ENCODE data around the gene COG2.

The COG2 gene

GRCh38 chr1:230611878-230612235 is 30.4 kb upstream of the COG2 start:
- H3K27me3 ChIP-seq (replicated peaks; ENCODE audit: control insufficient read depth, insufficient read depth, low read length), result no peaks in the 10 kb centered on the region
- H3K4me3 ChIP-seq (replicated peaks; ENCODE audit: low read depth, low read length), result no peak overlapping the region
- no peak for DNase-seq (ENCODE audit: extremely low read depth, insufficient read length)
- TF ChIP-seq, protein P1, sequence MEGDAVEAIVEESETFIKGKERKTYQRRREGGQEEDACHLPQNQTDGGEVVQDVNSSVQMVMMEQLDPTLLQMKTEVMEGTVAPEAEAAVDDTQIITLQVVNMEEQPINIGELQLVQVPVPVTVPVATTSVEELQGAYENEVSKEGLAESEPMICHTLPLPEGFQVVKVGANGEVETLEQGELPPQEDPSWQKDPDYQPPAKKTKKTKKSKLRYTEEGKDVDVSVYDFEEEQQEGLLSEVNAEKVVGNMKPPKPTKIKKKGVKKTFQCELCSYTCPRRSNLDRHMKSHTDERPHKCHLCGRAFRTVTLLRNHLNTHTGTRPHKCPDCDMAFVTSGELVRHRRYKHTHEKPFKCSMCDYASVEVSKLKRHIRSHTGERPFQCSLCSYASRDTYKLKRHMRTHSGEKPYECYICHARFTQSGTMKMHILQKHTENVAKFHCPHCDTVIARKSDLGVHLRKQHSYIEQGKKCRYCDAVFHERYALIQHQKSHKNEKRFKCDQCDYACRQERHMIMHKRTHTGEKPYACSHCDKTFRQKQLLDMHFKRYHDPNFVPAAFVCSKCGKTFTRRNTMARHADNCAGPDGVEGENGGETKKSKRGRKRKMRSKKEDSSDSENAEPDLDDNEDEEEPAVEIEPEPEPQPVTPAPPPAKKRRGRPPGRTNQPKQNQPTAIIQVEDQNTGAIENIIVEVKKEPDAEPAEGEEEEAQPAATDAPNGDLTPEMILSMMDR (IDR thresholded peaks at IDR 0.05; ENCODE audit: insufficient read depth, low read length, poor library complexity, severe bottlenecking), result no peak
- H3K36me3 ChIP-seq (ENCODE audit: control insufficient read depth, insufficient read depth, low read length), result no peaks in the 10 kb centered on the region

GRCh38 chr1:230612651-230613050 is 29.6 kb upstream of the COG2 start:
- TF ChIP-seq, protein P1 (IDR thresholded peaks at IDR 0.05; ENCODE audit: insufficient read depth, low read length, poor library complexity, severe bottlenecking), result no peak
- no peak for DNase-seq (ENCODE audit: extremely low read depth, insufficient read length)
- H3K27me3 ChIP-seq (replicated peaks; ENCODE audit: control insufficient read depth, insufficient read depth, low read length), result no peaks in the 10 kb centered on the region
- H3K36me3 ChIP-seq (ENCODE audit: control insufficient read depth, insufficient read depth, low read length), result no peaks in the 10 kb centered on the region
- H3K4me3 ChIP-seq (replicated peaks; ENCODE audit: low read depth, low read length), result no peak overlapping the region

- DNase-seq (ENCODE audit: extremely low read depth, insufficient read length), result no peak
- H3K27me3 ChIP-seq (replicated peaks; ENCODE audit: control insufficient read depth, insufficient read depth, low read length), result no peaks in the 10 kb centered on the region
- no peaks in the 10 kb centered on the region for H3K36me3 ChIP-seq (ENCODE audit: control insufficient read depth, insufficient read depth, low read length)
- H3K4me3 ChIP-seq (replicated peaks; ENCODE audit: low read depth, low read length), result no peak overlapping the region
- TF ChIP-seq, protein P1 (IDR thresholded peaks at IDR 0.05; ENCODE audit: insufficient read depth, low read length, poor library complexity, severe bottlenecking), result no peak
Measured at GRCh38 chr1:230614121-230614520, 28.2 kb upstream of the COG2 start.

DNA sequence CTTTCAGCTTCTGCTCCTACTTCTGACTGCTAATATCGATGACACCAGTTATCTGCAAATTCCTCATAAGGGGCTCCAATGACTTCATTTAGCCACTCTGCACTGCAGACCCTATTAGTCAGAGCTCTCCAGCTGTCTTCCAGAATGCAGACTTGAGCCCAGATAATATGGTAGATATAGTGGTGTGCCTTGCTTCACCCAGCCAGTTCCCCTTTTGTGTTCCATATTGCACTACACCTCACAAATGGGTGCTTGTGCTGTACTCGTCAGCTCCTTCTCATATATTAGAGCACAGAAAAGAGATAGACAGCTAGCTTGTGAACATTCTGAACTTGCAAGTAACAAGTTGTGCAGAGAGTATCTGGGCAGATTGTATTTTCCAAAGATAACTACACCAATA is 23.7 kb upstream of the COG2 start:
- TF ChIP-seq, protein P1 (IDR thresholded peaks at IDR 0.05; ENCODE audit: insufficient read depth, low read length, poor library complexity, severe bottlenecking), result no peak
- Histone ChIP-seq H3K27me3 (replicated peaks; ENCODE audit: control insufficient read depth, insufficient read depth, low read length) (no peaks in the 10 kb centered on the region), H3K36me3 (ENCODE audit: control insufficient read depth, insufficient read depth, low read length) (no peaks in the 10 kb centered on the region), H3K4me3 (replicated peaks; ENCODE audit: low read depth, low read length) (no peak overlapping the region)
- no peak for DNase-seq (ENCODE audit: extremely low read depth, insufficient read length)

DNA sequence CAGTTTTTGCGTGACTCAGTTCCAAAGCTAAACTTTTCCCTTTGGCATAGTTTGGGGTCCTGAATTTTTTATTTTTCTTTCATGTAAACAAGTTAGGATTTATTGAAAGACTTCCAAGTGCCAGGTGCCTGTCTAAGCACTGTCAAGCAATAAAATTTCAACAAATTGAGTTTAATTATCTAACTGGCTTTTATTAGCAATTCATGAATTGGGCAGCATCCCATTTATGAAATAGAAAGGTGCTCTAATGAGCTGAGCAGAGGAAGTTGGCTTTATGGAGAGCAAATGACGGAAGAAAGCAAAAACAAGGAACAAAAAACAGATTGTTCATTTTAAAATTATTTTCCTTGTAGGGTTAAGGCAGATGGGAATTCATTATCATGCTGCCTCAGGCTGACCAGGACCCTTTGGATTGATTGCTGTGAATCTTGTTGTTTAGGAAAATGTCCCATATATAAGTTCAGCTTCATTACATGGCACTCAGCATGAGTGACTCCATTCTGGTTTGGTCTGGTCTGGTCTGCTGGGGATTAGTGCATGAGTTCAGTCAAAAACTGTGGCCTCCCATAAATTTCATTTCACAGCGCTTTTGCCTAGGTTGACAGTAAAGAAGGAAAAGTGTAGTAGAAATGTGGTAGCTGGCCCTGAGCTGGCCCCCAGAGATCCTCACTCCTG is 21.5 kb upstream of the COG2 start:
- DNase-seq (ENCODE audit: extremely low read depth, insufficient read length), result no peak
- TF ChIP-seq, protein P1 (IDR thresholded peaks at IDR 0.05; ENCODE audit: insufficient read depth, low read length, poor library complexity, severe bottlenecking), result no peak
- no peaks in the 10 kb centered on the region for H3K36me3 ChIP-seq (ENCODE audit: control insufficient read depth, insufficient read depth, low read length)
- H3K27me3 ChIP-seq (replicated peaks; ENCODE audit: control insufficient read depth, insufficient read depth, low read length), result no peaks in the 10 kb centered on the region
- H3K4me3 ChIP-seq (replicated peaks; ENCODE audit: low read depth, low read length), result no peak overlapping the region

Measured in GM06990 (cell line).